22Rv1 (cell line): Measurements from ENCODE around the gene ANKRD33.

Experiments used
- H3K27ac ChIP-seq: fragments of 450-650 bp; 2 replicates; pipeline ENCODE4 v1.5.1; 2017
- CTCF ChIP-seq: fragments of 450-650 bp; IDR thresholded peaks from 2 replicates; pipeline ENCODE4 v1.5.1; 2017; ENCODE audit warnings: mild to moderate bottlenecking
- ZFX ChIP-seq: fragments of 450-650 bp; IDR thresholded peaks from 2 replicates; pipeline ENCODE4 v1.6.1; 2017; ENCODE audit warnings: antibody characterized with exemption, borderline replicate concordance

The ANKRD33 gene

DNA sequence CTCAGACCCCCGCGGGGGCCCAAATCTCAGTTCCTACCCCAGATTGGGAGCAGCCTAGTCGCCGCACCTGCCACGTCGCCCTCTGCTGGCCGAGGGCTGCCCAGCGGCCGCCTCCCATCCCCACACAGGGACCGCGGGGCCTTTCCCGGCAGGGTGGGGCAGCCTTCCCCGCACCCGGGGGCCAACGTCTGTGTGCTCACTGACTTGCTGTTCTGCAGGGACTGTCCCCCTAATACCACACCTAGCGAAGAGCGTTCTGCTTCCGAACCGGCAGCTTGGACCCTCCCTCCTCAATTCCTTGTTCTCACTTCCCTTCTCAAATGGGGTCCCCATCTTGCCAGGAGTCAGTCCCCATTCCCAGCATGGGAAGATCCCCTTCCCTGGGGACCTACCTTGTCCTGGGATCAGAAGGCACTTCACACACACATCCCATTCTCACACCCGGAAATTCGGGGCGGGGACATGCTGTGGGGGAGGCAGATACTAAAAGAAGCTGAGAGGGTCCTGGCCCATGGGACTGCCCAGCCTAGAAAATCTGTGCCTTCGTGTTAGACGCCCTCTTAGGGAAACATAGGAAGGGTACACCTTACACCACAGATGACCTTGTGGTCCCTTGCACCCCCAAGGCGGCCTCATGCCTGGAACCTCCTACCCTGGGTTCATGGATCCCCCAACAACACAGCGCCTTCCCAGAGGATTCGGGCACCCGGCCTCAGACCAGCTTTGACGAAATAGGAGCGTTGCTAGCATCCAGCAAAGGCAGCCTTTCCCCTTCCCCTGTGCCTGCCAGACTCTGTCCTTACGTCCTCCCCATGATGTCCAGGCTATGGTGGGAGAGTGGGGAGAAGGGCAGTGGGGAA, 35.8 kb downstream of the ANKRD33 start:
- no peak overlapping the region for H3K27ac ChIP-seq

DNA sequence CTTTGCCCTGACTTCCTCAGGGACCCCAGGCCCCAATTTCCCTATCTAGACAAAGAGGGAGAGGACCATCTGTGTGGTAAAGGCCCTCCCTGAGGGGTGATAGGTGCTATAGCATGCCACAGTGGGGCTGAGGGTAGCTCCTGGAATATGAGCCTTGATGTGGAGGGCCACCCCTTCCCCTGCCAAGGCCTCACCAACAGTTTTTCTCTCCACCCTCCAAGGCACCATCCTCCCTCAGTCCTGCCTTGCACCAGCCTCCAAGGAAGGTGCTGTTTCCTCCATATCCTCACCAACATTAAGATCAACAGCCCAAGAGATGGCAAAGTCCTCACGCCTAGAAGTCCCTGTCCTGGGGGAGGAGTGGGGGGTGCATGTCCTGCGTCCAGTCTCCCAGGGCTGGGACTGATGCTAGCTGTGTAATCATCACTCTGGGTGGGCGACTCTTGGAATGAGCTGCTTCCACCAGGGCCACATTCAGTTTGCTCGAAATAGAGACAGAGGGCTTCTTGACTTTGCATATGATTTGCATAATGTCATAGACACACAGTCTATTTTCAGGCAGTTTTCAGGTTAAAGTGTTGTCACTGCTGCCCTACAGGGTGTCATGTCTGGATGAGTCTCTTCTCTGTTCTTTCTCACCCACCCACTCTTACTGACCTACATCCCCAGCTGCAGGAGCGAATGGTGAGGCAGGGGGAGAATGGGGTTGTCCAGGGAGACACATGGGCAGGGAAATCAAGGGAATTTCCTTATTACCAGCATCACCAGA, 36.8 kb downstream of the ANKRD33 start:
- TF ChIP-seq ZFX (no peak), CTCF (no peak)
- no peak overlapping the region for H3K27ac ChIP-seq

More for the DNA sequence above, 35.8 kb downstream of the ANKRD33 start:
- TF ChIP-seq CTCF (peak; percentile 100), ZFX (no peak)

GRCh38 chr12:51925346-51926063, 37.6 kb downstream of the ANKRD33 start:
- H3K27ac ChIP-seq, result no peak overlapping the region

DNA sequence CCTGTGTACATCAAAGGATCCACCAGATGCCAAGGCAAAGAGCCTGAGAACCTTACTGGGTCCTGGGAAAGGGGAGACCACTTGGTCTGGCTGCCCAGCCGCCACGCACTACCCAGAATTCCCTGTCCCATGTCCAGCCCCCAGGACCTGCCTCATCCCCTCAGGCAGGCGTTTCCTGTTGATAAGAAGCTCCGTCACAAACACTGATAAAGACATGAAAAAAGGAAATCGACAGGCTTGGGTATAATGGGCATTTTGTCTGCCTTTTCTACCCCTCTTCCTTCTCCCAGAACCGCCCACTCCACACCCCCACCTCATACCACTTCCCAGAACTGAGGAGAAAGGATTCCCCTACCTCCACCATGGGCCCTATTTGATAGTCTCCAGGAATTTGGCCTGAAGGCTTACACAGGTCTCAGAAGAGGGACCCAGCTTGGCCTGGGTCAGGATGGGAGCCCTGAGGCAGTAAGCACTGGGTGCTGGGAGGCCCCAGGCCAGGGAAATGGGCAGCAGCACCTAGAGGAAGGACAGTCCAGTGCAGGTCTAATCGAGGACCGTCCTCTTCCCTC, 38.2 kb downstream of the ANKRD33 start:
- H3K27ac ChIP-seq, result no peak overlapping the region
- TF ChIP-seq CTCF (no peak), ZFX (no peak)

More at GRCh38 chr12:51925346-51926063, 37.6 kb downstream of the ANKRD33 start:
- TF ChIP-seq CTCF (no peak), ZFX (no peak)

- H3K27ac ChIP-seq, result no peak overlapping the region
- TF ChIP-seq ZFX, result no peak
- TF ChIP-seq CTCF, result peak; percentile 79
These were observed 38.8 kb downstream of the ANKRD33 start for GRCh38 chr12:51926718-51927117.

DNA sequence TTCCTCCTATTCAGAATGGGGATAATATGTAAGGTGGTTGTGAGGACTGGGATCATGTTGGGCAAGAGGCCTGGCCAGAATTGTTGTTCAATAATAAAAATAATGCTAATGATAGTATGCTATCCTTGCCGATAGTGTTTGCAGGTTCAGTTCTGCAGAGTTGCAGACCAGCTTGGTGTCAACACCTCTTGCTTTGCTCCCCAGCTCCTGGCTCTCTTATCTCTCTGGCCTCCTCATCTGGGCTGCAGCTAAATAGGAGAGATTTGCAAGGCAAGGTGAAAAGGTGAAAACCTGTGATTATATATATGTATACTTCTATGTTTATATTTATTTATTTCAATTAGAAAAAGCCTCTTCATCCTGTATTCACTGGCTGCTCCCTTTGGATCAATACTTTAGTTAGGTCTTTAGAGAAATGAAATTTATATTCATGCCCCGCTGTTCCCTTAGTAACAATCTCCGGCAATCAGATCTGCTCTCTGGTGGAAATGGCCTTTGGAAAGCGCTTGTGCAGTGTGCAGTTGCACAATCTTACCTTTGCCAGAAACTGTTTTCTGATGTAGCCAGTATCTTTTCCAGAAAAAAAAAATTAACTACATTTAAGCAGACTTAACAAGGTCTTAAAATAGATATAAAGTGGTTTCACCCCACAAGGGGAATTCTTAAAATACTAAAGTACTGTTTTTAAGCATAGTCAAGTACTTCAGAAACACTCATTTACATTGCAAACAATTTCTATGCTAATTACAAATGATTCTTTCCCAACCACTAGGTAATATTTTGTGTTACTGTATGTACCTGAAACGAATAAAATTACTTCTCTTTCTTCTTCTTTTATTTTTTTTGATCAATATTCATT, 44.5 kb downstream of the ANKRD33 start:
- no peak for TF ChIP-seq ZFX
- no peak for TF ChIP-seq CTCF

More for the DNA sequence above, 44.5 kb downstream of the ANKRD33 start:
- no peak overlapping the region for H3K27ac ChIP-seq
